Dendritic cell treated with granulocyte-macrophage colony-stimulating factor and Interleukin-4, amounts not matched to agents 40 ng/mL and 50 ng/mL, for 4 days (primary cell): ENCODE data around the gene NTRK2.

Source experiments
- H3K27ac Mint-ChIP-seq: one replicate; pipeline ENCODE4 v1.8.0; 2022; ENCODE audit warnings: mild to moderate bottlenecking, mixed read lengths
- H3K27me3 Mint-ChIP-seq: one replicate; pipeline ENCODE4 v1.8.0; 2022; ENCODE audit warnings: mild to moderate bottlenecking, mixed read lengths
- H3K36me3 Mint-ChIP-seq: one replicate; pipeline ENCODE4 v1.8.0; 2022; ENCODE audit warnings: low read depth, mixed read lengths
- H3K4me1 Mint-ChIP-seq: one replicate; pipeline ENCODE4 v1.8.0; 2022; ENCODE audit warnings: low read depth, mixed read lengths
- H3K4me3 Mint-ChIP-seq: one replicate; pipeline ENCODE4 v1.8.0; 2022; ENCODE audit warnings: mild to moderate bottlenecking, moderate library complexity, mixed read lengths
- H3K9me3 Mint-ChIP-seq: one replicate; pipeline ENCODE4 v1.8.0; 2022; ENCODE audit warnings: mixed read lengths
- intact Hi-C: fragments of 100-400 bp; cut with micrococcal nuclease; formaldehyde crosslinking; loops from one replicate; pipeline ENCODE4 v1.15.0; 2022

Gene NTRK2

DNA sequence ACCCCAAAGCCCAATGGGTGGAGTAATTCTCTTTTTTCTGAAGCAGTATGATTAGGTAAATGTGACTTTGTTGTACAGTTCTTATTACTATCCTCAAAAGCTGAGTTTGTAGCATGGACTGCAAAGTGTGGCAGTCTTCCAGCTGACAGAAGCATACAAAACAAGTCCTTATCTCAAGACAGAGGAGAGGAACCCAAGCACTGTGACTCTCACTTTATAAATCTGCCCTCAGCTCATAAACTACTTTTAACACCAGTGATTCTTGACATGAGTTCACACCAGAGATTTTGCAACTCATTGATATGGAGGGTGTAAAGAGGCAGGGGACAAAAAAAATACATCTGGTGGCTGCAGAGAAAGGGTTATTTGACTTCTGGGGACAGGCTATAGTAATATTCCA, 251.6 kb downstream of the NTRK2 start:
- no peaks in the 10 kb centered on the region for H3K9me3 Mint-ChIP-seq
- H3K27ac Mint-ChIP-seq = no peak overlapping the region
- intact Hi-C loops = no loop called here
- H3K4me3 Mint-ChIP-seq = no peak overlapping the region
- H3K36me3 Mint-ChIP-seq = no peaks in the 10 kb centered on the region
- H3K27me3 Mint-ChIP-seq = no peaks in the 10 kb centered on the region
- H3K4me1 Mint-ChIP-seq = no peaks in the 10 kb centered on the region

GRCh38 chr9:84922051-84922450, 252.5 kb downstream of the NTRK2 start:
- no peak overlapping the region for H3K4me3 Mint-ChIP-seq
- intact Hi-C loops = no loop called here
- H3K36me3 Mint-ChIP-seq = no peaks in the 10 kb centered on the region
- no peak overlapping the region for H3K27ac Mint-ChIP-seq
- H3K4me1 Mint-ChIP-seq = no peaks in the 10 kb centered on the region
- H3K27me3 Mint-ChIP-seq = no peaks in the 10 kb centered on the region
- H3K9me3 Mint-ChIP-seq = no peaks in the 10 kb centered on the region

GRCh38 chr9:84924266-84924665, 254.7 kb downstream of the NTRK2 start:
- H3K9me3 Mint-ChIP-seq = no peaks in the 10 kb centered on the region
- no peaks in the 10 kb centered on the region for H3K27me3 Mint-ChIP-seq
- intact Hi-C loops = no loop called here
- no peaks in the 10 kb centered on the region for H3K4me1 Mint-ChIP-seq
- H3K36me3 Mint-ChIP-seq = no peaks in the 10 kb centered on the region
- H3K4me3 Mint-ChIP-seq = no peak overlapping the region
- H3K27ac Mint-ChIP-seq = no peak overlapping the region

GRCh38 chr9:84925225-84925872, 255.8 kb downstream of the NTRK2 start:
- no peak overlapping the region for H3K4me3 Mint-ChIP-seq
- no peak overlapping the region for H3K27ac Mint-ChIP-seq
- H3K9me3 Mint-ChIP-seq = no peaks in the 10 kb centered on the region
- no peaks in the 10 kb centered on the region for H3K4me1 Mint-ChIP-seq
- no peaks in the 10 kb centered on the region for H3K36me3 Mint-ChIP-seq
- intact Hi-C loops = no loop called here
- H3K27me3 Mint-ChIP-seq = no peaks in the 10 kb centered on the region

DNA sequence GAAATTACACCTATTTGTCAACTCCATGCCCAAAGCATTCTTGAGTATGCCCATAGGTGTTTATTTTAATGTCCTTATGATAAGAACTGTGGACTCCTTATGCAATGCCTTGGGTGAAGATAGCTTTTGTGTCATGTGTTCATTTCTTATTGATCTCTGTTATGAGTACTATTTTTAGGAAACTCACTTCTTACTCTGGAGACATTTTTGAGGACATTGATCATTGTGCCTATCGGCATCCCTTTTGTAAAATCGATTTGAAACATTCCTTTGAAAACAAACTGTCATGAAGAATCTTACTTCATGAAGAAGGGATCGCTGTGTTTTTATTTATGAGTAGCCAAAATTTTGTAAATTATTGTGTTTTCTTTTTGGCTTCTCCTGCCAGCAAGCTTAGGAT, 257.3 kb downstream of the NTRK2 start:
- Mint-ChIP-seq H3K4me1 (no peaks in the 10 kb centered on the region), H3K4me3 (no peak overlapping the region), H3K27ac (no peak overlapping the region), H3K9me3 (no peaks in the 10 kb centered on the region), H3K36me3 (no peaks in the 10 kb centered on the region), H3K27me3 (no peaks in the 10 kb centered on the region)
- intact Hi-C loops = no loop called here

GRCh38 chr9:84928419-84928818, 258.9 kb downstream of the NTRK2 start:
- no peaks in the 10 kb centered on the region for H3K4me1 Mint-ChIP-seq
- H3K27ac Mint-ChIP-seq = no peak overlapping the region
- H3K9me3 Mint-ChIP-seq = no peaks in the 10 kb centered on the region
- H3K4me3 Mint-ChIP-seq = no peak overlapping the region
- intact Hi-C loops = no loop called here
- no peaks in the 10 kb centered on the region for H3K36me3 Mint-ChIP-seq
- no peaks in the 10 kb centered on the region for H3K27me3 Mint-ChIP-seq

GRCh38 chr9:84929068-84929467, 259.5 kb downstream of the NTRK2 start:
- Mint-ChIP-seq H3K9me3 (no peaks in the 10 kb centered on the region), H3K36me3 (no peaks in the 10 kb centered on the region)

DNA sequence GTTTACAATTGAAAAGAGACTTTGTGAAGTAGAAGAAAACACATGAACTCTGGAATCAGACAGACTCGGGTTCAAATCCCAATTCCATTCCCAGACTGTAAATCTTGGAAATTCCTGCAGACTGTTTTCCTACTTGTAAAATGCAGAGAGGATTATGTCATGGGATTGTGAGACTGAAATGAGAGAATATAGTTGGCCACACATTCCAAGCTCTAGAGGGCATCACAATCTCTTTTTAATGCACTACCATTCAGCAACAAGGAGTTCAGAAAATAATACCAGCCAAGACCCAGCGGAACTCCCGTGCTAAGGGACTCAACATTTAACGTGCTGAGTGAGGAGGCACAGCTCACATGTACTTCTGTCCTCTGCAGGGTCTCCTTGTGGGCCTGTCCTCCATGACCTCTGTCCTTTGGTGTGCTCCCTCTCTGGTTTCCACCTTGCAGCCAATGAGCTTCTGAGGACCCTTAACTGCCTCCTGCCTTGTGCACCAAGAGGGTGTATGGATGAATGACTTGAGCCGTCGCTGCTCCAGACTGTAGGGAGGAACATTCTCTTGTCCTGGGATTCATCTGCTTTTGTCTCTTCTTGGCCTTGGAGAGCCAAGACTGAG, 263.5 kb downstream of the NTRK2 start:
- no peaks in the 10 kb centered on the region for H3K4me1 Mint-ChIP-seq
- H3K27me3 Mint-ChIP-seq = no peaks in the 10 kb centered on the region
- intact Hi-C loops = no loop called here
- H3K27ac Mint-ChIP-seq = no peak overlapping the region
- H3K4me3 Mint-ChIP-seq = no peak overlapping the region
- no peaks in the 10 kb centered on the region for H3K9me3 Mint-ChIP-seq
- H3K36me3 Mint-ChIP-seq = no peaks in the 10 kb centered on the region

More at GRCh38 chr9:84929068-84929467, 259.5 kb downstream of the NTRK2 start:
- H3K4me3 Mint-ChIP-seq = no peak overlapping the region
- no peak overlapping the region for H3K27ac Mint-ChIP-seq
- H3K27me3 Mint-ChIP-seq = no peaks in the 10 kb centered on the region
- intact Hi-C loops = no loop called here
- no peaks in the 10 kb centered on the region for H3K4me1 Mint-ChIP-seq

DNA sequence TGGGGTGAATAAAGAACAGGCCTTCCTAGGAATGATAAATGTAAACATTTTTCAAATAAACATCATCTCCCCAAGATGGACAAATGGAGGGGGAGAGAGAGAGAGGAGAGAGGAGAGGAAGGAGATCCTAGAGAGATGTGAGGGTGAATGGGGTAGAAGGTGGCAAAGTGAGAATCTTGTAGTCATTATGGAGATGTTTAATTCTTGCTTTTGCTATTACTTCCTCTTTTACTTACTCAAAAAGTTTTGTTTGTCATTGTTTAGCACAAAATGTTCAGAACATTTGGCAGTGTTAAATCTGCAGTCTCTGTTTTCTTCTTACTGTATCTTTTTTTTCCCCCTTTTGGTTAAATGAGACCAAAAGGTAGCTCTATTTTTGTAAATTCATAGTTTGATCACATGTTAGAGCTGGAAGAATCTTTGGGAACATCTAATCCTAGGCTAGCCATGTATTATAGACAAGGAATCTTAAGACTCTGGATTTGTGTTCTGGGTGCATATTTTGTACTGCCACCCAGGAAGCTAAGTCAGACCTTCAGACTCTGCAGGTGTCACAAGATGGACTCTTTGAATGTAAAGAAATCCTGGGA, 266.1 kb downstream of the NTRK2 start:
- Mint-ChIP-seq H3K4me1 (no peaks in the 10 kb centered on the region), H3K27me3 (no peaks in the 10 kb centered on the region), H3K27ac (no peak overlapping the region), H3K4me3 (no peak overlapping the region), H3K9me3 (no peaks in the 10 kb centered on the region), H3K36me3 (no peaks in the 10 kb centered on the region)
- intact Hi-C loops = no loop called here

DNA sequence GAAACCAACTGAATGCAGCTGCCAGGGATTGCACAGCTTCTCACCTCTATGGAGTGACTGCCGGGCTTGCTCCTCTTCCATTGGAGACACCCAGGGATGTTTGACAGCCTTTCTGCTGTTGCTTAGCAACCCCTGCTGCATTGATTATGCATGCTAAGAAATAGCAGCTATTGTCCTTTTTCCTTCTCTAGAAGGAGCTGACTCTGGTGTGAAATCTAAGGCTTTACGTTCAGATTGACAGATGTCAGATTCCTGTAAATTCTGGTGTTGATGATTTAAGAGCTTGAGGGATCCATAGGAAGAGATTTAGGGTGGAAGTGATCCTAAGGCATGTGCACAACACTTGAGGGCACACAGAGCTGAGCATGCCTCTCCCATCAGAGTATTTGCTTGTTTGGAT, 267.7 kb downstream of the NTRK2 start:
- Mint-ChIP-seq H3K4me1 (no peaks in the 10 kb centered on the region), H3K27ac (no peak overlapping the region), H3K27me3 (no peaks in the 10 kb centered on the region), H3K4me3 (no peak overlapping the region), H3K36me3 (no peaks in the 10 kb centered on the region), H3K9me3 (no peaks in the 10 kb centered on the region)
- intact Hi-C loops = no loop called here

DNA sequence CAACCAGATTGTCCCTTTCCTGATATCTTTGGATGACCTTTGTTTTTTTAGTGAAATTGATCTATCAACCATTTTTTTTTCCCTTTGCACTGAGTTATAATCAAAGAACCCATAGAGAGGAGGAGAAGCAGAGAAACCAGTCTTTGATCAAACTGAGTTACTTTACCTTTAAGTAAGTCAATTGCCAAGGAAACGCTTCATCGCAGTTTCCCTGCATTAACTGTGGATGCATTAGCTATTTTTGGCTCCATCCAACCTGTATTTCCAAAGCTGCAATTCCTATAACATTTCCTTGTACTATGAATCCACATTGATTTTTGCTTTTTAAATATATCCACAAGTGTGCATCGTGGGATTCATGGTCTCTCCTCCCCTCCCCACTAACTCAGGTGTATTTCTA, 268.1 kb downstream of the NTRK2 start:
- Mint-ChIP-seq H3K27me3 (no peaks in the 10 kb centered on the region), H3K9me3 (no peaks in the 10 kb centered on the region)
- intact Hi-C loops = no loop called here

DNA sequence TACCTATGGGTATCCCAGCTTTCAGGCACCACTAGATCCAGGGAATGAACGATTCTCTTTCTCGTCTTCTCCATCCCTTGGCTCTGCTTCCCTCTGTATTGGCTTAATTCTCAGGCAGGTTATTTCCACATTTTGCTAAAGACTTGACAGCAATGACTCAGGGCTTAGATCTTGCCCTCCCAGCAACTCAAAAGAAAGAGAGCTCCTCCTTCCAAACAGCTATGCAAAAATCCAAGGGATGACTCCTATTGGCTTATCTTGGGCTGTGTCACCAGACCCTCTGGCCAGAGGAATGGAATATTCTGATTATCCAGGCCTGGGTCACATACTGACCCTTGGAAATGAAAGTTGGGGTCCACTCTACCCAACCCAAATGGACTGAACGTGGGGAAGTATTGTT, 270.2 kb downstream of the NTRK2 start:
- H3K9me3 Mint-ChIP-seq = no peaks in the 10 kb centered on the region
- no peaks in the 10 kb centered on the region for H3K27me3 Mint-ChIP-seq
- no peak overlapping the region for H3K27ac Mint-ChIP-seq
- H3K36me3 Mint-ChIP-seq = no peaks in the 10 kb centered on the region
- H3K4me3 Mint-ChIP-seq = no peak overlapping the region
- intact Hi-C loops = no loop called here
- H3K4me1 Mint-ChIP-seq = no peaks in the 10 kb centered on the region

More for the DNA sequence above, 268.1 kb downstream of the NTRK2 start:
- Mint-ChIP-seq H3K36me3 (no peaks in the 10 kb centered on the region), H3K4me3 (no peak overlapping the region), H3K27ac (no peak overlapping the region), H3K4me1 (no peaks in the 10 kb centered on the region)

- H3K27ac Mint-ChIP-seq = no peak overlapping the region
- H3K9me3 Mint-ChIP-seq = no peaks in the 10 kb centered on the region
- no peaks in the 10 kb centered on the region for H3K36me3 Mint-ChIP-seq
- no peaks in the 10 kb centered on the region for H3K4me1 Mint-ChIP-seq
- intact Hi-C loops = no loop called here
- H3K27me3 Mint-ChIP-seq = no peaks in the 10 kb centered on the region
- no peak overlapping the region for H3K4me3 Mint-ChIP-seq
Observed at GRCh38 chr9:84940294-84940693, 270.8 kb downstream of the NTRK2 start.

GRCh38 chr9:84941792-84942191, 272.3 kb downstream of the NTRK2 start:
- Mint-ChIP-seq H3K4me1 (no peaks in the 10 kb centered on the region), H3K27ac (no peak overlapping the region), H3K4me3 (no peak overlapping the region), H3K27me3 (no peaks in the 10 kb centered on the region), H3K9me3 (no peaks in the 10 kb centered on the region), H3K36me3 (no peaks in the 10 kb centered on the region)
- intact Hi-C loops = no loop called here
